GM18861 (cell line): Measurements from ENCODE around the gene MET.
A peak's percentile ranks its signal among the peaks of the same experiment; 100 is the strongest.

ENCODE experiments used
- ATAC-seq: cut with Tn5 transposase; IDR thresholded peaks from one replicate; pipeline ENCODE4 v1.9.1; 2021; ENCODE audit not compliant: unreplicated experiment

The MET gene

DNA sequence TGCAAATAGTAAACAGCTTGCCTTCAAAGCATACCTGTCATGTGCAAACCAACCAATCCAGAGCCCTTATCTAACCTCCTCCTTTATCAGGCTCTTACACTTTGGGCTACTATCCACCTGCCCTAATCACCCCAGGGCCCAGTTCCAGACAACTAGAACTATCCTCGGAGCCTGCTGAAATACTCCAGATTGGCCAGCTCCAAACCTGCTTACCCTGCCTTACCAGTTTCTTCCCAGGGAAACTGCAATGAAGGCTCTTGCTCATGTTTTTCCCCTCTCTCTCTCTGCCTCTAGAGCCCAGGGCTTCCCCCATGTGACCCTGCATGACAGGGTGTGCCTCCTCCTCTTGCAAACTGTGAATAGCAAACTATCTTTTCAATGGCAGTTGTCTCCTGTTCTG lies 109.0 kb downstream of the MET start:
- no peak for ATAC-seq

DNA sequence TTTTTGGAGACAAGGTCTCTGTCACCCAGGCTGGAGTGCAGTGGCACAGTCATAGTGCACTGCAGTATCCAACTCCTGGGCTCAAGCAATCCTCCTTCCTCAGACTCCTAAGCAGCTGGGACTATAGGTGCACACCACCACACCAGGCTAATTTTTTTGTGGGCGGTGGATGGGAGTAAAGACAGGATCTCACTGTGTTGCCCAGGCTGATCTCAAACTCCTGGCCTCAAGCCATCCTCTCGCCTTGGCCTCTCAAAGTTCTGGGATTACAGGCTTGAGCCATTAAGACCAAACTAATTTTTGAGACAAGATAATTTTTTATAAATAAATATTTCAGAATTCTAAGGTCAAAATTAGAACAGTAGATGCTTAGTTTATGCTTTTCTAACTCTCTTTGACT lies 109.6 kb downstream of the MET start:
- no peak for ATAC-seq

DNA sequence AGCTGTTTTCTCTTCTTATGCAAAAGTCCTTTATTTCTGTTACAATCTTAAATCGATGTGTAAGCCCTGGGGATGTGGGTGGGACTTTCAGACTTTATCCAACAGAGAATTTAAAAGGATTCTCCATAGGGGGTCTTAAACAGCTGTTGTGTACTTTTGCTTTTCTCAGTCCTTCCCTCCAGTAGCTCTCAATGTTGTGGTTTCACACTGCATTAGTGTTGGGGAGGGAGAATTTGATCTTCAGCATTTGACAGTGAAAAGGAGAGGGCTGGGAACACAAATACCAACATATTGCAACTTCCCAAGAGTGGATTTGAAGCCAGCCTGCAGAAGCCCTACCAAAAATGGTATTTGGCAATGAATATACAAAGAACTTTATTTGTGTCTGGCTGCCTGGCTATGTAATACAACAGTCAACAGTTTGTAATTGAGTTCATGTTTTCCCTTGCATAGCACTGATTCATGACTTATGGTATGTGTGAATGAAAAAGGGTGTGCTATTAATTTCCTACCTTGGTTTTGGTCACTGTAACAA lies 110.2 kb downstream of the MET start:
- no peak for ATAC-seq

DNA sequence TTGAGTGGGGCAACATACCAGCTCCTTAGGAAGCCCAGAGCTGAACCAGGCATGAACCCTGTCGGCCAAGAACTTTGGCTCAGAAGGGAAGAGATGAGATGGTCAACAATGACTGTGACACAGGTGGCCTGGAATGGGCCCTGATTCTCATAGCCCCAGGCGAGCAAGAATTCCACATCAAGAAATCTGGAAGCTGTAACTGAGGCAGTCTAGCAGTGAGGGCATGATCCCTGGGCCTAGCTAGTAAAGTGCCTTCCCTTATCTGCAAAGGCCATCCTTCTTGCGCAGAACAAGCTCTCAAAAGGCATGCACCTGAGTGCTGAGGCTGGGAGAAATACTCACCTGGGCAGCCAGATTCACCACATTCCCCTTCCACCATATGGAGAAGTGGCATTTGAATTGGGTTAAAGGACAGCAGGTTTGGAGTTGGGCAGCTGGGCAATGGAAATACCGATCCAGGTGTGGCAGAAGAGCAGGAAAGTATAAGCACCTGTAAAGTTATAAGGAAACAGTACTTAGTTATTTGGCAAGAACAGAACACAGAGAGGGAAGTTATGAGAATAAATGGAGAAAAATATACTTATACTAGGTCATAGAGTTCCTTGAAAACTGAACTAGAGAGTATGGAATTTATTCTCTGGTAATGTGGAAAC lies 111.8 kb downstream of the MET start:
- no peak for ATAC-seq

DNA sequence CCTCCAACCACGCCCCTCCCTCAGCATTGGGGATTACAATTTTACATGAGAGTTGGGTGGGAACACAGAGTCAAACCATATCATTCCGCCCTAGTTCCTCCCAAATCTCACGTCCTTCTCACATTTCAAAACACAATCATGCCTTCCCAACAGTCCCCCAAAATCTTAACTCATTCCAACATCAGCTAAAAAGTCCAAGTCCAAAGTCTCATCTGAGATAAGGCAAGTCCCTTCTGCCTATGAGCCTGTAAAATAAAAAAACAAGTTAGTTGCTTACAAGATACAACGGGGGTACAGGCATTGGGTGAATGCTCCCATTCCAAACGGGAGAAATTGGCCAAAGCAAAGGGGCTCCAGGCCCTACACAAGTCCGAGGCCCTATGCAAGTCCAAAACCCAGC lies 112.7 kb downstream of the MET start:
- ATAC-seq, result no peak

DNA sequence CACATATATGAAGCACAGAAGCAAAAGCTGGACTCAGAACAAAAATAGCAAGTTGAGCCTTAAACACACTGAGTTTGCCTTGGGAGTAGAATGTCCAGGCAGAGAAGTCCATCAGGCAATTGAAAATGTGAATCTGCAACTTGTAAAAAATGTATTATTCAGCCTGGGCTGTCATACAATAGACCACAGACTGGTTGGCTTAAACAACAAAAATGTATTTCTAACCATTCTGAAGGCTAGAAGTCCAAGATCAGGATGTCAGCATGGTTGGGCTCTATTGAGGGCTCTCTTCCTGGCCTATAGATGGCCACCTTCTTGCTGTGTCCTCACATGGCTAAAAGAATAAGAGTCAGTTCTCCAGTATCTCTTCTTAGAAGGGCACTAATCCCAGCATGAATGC lies 113.8 kb downstream of the MET start:
- no peak for ATAC-seq

DNA sequence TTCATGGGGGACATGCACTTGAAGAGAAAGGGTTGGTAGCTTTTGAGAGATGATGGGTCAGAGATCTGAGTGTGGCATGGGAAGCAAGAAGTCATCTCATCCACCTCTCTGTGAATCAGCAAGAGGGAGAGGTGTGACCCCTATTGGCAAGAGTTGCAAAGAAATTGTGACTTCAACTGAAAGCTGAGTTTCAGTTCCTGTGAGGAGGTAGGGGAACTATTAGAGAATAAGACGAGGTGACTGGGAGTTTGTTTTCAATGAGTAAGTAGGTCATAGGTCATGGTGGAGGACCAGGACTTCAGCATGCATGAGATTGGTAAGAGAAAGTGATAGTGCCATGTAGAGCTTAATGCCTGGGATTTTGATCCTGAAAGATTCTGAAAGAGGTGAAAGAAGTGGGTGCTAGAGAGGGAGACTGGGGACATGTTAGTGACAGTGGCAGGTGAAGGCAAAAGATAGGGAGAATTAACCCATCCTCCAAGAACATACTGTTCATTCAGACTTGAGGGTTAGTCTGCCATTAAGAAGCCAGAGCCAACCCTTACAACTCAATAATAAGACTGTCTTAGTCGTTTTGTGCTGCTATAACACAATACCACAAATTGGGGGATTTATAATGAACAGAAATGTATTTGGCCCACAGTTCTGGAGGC lies 114.9 kb downstream of the MET start:
- peak; percentile 100 for ATAC-seq

DNA sequence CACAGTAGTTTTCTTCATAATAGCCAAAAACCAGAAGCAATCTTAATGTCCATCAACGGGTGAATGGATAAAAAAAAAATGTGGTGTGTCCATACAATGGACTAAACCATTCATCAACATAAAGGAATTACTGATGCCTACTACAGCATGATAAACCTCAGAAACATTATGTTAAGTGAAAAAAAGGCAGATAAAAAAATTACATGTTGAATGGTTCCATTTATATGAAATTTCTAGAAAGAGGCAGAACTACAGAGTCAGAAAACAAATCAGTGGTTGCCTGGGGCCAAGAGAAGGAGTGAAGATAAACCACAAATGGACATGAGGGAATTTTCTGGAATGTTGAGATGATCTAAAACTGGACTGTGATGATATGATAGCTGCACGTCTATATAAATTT lies 115.9 kb downstream of the MET start:
- no peak for ATAC-seq

DNA sequence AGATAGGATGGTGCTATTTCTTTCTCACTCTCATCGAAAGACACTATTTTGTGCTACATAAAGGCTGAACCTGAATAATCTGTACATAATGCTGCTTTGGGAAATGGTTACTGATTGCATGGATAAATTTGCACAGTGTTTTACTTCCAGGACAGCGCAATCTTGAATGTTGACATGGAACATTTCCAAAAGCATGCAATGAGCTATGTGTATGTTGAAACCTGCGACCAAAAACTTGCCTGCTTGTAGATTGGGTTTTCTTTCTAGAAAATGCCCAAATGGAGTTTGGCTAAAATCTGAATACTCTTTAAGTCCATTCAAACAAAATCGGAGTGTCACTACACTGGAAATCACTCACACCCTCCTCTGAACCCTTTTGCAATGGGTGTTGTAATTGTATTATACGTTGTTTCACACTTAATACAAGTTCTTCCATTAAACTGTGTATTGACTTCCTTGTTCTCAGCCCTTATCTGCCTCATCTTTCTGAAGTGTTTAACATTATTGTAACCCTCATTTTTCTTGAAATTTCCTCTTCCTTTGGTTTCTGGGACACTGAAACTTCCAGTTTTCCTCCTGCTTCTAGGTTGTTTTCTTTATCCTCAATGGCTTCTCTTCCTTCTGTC lies 116.7 kb downstream of the MET start:
- ATAC-seq, result no peak

DNA sequence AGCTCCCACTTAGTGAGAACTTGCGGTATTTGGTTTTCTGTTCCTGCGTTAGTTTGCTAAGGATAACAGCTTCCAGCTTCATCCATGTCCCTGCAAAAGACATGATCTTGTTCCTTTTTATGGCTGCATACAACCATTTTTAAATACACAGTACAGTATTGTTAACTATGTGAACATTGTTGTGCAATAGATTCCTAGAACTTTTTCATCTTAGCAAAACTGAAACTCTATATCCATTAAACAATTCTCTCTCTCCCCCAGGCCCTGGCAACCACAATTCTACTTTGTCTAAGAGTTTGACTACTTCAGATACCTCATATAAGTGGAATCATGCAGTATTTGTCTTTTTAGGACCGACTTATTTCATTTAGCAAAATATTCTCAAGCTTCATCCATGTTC lies 118.0 kb downstream of the MET start:
- no peak for ATAC-seq

DNA sequence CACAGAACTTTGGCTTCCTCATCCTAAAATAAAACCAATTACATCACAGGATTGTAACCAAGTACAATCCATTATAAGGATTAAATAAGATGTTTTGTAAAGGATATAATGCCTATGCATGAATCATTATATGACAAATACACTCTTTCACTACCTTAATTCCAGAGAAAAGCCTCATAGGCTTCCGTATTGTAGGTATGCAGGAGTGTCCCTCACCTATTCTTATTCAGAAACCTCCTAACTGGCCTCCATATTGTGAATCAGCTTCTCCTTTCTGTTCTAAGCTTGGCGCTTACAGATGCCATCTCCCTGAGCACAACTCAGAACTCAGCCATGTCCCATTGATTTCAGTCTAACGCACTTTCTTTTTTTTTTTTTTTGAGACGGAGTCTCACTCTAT lies 120.8 kb downstream of the MET start:
- ATAC-seq, result no peak

DNA sequence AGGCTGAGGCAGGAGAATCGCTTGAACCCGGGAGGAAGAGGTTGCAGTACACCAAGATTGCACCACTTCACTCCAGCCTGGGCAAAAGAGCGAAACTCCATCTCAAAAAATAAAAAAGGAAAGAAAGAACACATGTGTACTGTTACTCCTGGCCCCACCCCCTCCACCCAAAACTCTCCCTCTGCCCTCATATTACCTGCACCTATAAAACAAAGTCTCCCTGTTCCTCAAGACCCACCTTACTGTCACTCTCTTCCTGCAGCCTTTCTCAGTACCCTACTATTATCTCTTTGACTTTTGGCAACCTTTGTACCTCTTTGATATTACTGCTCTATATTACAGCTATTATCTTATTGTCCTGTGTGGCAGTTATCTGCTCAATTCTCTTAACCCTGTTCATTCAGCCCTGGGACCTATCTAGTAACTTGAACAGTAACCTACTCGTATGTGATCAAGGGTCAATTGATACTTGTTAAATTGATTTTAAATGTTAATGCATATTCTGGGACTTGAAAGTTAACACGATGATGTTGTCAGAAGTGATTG lies 121.9 kb downstream of the MET start:
- no peak for ATAC-seq

DNA sequence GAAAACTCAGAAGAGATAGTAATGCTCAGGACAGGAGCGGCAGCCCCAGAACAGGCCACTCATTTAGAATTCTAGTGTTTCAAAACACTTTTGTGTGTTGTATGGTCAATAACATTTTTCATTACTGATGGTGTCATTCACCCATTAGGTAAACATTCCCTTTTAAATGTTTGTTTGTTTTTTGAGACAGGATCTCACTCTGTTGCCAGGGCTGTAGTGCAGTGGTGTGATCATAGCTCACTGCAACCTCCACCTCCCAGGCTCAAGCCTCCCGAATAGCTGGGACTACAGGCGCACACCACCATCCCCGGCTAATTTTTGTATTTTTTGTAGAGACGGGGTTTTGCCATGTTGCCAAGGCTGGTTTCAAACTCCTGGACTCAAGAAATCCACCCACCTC lies 124.5 kb downstream of the MET start:
- ATAC-seq, result no peak

DNA sequence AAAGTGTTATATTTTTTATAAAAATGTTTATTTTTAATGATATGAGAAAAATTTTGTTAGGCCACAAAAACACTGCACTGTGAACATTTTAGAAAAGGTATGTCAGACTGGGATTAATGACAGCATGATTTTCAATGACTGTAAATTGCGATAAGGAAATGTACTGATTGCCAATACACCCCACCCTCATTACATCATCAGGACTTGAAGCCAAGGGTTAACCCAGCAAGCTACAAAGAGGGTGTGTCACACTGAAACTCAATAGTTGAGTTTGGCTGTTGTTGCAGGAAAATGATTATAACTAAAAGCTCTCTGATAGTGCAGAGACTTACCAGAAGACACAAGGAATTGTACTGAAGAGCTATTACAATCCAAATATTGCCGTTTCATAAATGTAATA lies 125.6 kb downstream of the MET start:
- no peak for ATAC-seq

DNA sequence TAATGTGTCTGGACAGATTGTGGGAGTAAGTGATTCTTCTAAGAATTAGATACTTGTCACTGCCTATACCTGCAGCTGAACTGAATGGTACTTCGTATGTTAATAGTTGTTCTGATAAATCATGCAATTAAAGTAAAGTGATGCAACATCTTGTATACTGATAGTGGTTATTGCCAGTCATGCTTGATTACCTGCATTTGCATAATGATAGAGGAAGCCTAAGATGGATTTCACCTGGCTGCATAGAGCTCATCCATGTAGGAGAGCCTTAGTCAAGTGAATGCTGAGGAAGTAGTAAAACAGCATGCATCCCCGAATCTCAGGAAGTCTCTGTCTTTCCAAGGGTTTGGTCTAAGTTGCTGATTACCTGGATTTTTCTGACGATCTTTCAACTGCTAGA lies 126.2 kb downstream of the MET start:
- no peak for ATAC-seq

DNA sequence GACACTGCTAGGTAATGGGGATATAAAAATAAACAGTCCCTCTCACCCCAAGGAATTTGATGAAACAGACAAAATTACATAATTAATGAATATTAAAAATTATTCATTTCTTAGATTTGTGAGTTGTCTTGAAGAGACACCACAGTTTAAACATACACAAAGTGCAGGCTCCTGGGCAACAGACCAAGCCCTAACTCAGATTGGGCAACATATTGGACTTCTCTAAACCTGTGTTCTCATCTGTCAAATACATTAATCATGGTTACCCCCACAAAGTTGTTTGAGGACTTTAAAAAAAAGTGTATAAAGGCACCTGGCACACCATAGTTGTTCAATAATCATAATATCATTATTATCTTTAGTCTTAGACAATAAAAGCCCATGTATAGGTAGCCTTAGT lies 127.9 kb downstream of the MET start:
- ATAC-seq, result no peak

DNA sequence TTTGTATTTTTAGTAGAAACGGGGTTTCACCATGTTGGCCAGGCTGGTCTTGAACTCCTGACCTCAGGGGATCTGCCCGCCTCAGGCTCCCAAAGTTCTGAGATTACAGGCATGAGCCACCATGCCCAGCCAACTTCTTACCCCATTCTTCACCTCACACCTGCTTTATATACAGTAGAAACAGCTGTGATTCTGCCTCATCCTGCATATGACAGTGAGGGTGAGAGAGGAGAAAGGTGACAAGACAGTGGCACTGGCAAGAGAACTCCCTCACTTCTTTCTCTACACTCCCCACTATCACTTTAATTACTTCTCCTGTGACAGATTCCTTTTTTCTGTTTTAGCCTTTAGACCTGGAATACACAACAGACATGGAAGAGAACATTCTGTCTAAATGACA lies 128.6 kb downstream of the MET start:
- no peak for ATAC-seq

DNA sequence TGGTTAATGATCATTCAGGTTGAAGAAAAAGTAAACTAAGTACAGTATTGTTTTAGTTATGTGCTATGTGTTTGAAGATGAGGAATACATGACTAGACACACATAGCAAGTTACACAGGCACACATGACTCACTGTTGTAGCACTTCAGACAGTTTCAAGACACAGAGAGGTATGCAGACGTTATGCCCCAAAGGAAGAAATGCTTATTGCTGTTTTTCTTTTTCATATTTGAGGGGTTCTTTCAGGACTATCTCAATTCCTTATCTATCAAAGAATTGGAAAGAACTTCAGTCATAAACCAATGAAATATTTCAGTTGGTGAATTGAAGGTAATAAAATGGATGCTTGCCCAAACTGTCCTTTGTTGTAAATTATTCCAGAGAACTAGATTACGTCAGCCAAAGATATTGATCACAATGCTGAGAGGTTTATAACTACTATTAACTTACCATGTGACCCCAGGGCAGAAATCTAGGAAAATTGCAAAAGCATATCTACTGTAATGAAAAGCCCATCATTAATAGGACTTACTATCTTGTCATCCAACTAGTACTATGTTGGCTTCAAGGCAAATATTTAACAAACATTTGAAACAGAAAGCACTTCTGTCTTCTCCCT lies 129.2 kb downstream of the MET start:
- peak; percentile 33 for ATAC-seq

DNA sequence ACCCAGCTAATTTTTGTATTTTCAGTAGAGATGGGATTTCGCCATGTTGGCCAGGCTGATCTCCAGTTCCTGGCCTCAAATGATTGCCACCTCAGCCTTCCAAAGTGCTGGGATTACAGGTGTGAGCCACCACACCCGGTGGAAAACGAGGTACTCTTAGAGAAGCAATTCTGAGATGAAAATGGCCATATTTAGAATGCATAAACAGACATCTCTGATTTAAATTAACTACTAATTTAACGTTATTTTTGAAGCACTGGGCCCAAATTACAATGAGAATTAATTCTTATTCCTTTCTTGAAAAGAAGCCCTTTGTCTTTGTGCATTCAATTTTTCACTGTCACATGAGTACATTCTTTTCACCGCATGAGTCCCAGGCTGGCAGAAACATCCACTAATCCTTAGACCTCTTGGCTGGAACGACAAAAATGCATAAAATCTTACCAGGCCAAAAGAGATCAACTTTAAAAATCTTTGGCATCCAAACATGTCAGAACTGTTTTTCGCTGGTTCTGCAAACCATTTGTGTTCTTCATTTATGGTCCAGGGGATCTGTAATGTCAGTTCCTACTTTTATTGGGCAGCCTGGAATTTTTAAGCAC lies 130.2 kb downstream of the MET start:
- ATAC-seq, result no peak

DNA sequence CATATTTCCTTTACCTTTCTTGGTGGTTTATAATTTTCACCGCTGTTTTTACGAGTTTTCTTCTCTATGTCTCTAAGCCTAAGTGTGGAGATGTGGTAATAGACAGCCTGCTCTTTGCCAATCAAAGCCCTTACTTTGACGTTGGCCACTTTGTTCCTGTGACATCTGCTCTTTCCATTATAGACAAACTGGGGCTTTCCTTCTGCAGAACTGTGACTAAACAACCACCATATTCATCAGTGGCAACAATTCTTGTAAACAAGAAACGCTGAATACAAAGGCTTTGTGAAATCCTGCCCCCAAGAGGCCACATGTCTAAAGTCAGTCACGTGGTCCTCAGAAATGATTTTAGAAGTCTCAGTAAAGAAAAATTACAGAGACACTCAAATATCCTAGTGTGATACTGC lies 130.8 kb downstream of the MET start:
- peak; percentile 84 for ATAC-seq

DNA sequence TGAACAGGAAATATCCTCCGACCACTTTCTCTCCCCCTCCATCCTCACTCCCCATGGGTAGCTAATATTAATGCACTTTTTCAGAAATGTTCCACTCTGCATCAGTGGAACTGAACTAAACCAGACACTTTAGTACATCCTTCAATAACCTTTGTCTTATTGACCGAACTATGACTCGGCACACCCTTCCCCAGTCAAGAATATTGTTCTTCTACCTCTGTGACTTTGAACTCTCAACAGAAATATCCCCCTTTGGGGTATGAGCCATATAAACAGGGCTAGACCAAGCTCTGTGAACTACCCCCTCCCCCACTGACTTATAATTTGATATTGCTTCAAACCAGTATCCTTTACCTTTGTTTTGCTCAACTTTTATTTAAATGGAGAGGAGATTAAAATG lies 132.5 kb downstream of the MET start:
- ATAC-seq, result no peak
